ENCODE data around the gene GOT2. TPM values are rescaled to one million over a fixed set of nuclear protein-coding genes. Genes with fewer than 3 reads are reported as not detected.
A peak's percentile ranks its signal among the peaks of the same experiment; 100 is the strongest.

Gene GOT2
- polyA plus RNA-seq, 1 experiment, result 99.8 TPM

DNA sequence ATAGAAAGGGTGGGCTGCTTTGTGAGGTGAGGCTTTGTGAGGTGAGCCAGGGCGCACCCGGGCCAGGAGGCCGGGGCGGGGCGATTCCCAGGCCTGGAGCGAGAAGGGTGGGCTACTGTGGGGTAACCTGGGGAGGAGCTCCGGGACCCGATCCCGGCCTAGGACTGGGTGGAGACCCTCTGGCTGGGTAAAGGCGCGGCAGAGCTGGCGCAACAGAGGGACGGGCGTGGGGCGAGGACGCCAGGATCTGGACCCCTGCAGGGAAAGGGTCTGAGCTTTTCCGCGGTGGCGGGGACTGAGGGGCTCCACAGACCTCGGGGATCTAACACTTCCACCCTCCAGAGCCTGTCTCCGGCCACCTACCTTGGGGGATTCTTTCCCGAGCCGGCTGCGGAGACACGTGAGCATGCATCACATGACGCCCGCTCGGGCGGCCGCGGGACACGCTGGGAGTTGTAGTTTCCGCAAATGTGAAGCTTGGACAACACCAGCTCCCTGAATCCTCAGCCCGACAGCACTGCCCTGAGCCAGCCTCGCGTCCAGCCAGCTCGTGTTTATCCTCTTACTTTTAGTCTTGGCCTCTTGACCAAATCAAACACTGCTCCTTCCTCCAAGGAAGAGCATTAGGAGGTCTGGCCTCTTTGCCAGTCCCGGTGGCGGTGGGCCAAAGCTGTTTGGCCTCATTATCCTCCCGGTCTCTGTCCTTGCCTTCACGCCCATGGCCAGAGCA, 49.6 kb downstream of the GOT2 start, which contains the start of gene SLC38A7:
Gene SLC38A7, minus strand, starts transcription at position 417 of the 730 bp plus-strand sequence. CDS start 4,644 bp downstream, outside the sequence.
- POLR2A ChIA-PET, result interaction anchor here (0.6 to 1.2 kb wide), 7 partner anchors 11 to 189 kb away, joined by 3 to 5 read pairs (median 3); no protein-coding TSS in a partner anchor

DNA sequence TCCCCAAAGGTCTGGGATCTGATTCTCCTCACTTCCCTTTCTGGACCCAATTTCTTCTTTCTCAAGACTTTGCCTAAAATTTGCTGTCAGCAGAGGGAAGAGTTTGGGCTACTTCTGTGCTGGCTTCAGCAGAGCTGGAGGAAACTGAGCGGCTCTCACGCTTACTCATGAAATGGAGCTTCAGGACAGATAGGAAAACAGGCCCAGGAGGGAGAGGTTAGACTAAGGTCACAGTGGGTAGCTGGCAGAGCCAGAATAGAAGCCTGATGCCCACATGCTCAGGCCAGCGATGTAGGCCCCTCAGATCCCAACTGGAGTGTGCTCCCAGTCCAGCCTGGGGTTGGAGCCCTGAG, 50.1 kb downstream of the GOT2 start:
- peak overlapping the region; percentile 99 for H3K4me3 ChIP-seq (ENCODE audit: low read depth, low read length)
- H3K27ac ChIP-seq (ENCODE audit: low read depth, low read length), result no peak overlapping the region
- CTCF ChIA-PET, result interaction anchor here (0.5 to 2.4 kb wide), 5 partner anchors 67 to 348 kb away, joined by 3 to 13 read pairs (median 6); no protein-coding TSS in a partner anchor
- H3K27me3 ChIP-seq (ENCODE audit: control insufficient read depth, insufficient read depth, low read length), result no peaks in the 10 kb centered on the region
- DNase-seq (ENCODE audit: low read depth, low spot score), result no peak
- POLR2A ChIA-PET, result interaction anchor here (1.0 to 1.2 kb wide), 4 partner anchors 12 to 189 kb away, joined by 3 to 5 read pairs (median 4); no protein-coding TSS in a partner anchor
- H3K9me3 ChIP-seq (ENCODE audit: control insufficient read depth, insufficient read depth, low read length), result peaks cover 8% of the 10 kb centered on the region; the same call in 1 of the 2 replicates
- TF ChIP-seq, protein P1, sequence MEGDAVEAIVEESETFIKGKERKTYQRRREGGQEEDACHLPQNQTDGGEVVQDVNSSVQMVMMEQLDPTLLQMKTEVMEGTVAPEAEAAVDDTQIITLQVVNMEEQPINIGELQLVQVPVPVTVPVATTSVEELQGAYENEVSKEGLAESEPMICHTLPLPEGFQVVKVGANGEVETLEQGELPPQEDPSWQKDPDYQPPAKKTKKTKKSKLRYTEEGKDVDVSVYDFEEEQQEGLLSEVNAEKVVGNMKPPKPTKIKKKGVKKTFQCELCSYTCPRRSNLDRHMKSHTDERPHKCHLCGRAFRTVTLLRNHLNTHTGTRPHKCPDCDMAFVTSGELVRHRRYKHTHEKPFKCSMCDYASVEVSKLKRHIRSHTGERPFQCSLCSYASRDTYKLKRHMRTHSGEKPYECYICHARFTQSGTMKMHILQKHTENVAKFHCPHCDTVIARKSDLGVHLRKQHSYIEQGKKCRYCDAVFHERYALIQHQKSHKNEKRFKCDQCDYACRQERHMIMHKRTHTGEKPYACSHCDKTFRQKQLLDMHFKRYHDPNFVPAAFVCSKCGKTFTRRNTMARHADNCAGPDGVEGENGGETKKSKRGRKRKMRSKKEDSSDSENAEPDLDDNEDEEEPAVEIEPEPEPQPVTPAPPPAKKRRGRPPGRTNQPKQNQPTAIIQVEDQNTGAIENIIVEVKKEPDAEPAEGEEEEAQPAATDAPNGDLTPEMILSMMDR (IDR thresholded peaks at IDR 0.05; ENCODE audit: low read depth, low read length), result no peak

More for the DNA sequence above, 49.6 kb downstream of the GOT2 start, which contains the start of gene SLC38A7:
- Histone ChIP-seq H3K4me3 (ENCODE audit: low read depth, low read length) (peak within 1 kb of the TSS; percentile 99), H3K27me3 (ENCODE audit: control insufficient read depth, insufficient read depth, low read length) (no peaks in the 10 kb centered on the region), H3K9me3 (ENCODE audit: control insufficient read depth, insufficient read depth, low read length) (peaks cover 8% of the 10 kb centered on the region; the same call in 1 of the 2 replicates), H3K27ac (ENCODE audit: low read depth, low read length) (no peak within 1 kb of the TSS)
- TF ChIP-seq, protein P1 (IDR thresholded peaks at IDR 0.05; ENCODE audit: low read depth, low read length), result no peak
- peak; percentile 59 for DNase-seq (ENCODE audit: low read depth, low spot score)
- CTCF ChIA-PET, result interaction anchor here (0.6 to 2.4 kb wide), 5 partner anchors 24 to 348 kb away, joined by 3 to 13 read pairs (median 5); no protein-coding TSS in a partner anchor

DNA sequence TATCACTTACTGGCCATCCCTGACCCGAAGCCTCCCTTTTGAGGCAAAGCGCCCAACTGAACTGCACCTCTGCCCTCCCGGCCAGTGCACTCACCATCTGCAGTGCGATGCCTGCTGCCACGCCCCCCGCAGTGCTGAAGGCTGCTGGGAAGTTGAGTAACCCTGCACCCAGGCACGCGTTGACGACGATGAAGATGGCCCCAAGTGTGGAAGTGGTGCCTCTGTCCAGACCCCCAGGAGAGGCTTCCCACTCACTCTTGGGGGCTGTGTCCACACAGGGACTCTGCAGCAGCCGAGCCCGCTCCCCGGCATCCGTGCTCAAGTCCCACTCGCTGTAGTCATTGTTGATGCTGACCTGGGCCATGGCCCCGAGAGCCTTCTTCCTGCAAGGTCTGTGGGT, 54.4 kb downstream of the GOT2 start:
- Histone ChIP-seq H3K27ac (ENCODE audit: low read depth, low read length) (no peak overlapping the region), H3K27me3 (ENCODE audit: control insufficient read depth, insufficient read depth, low read length) (no peaks in the 10 kb centered on the region), H3K4me3 (ENCODE audit: low read depth, low read length) (no peak overlapping the region), H3K9me3 (ENCODE audit: control insufficient read depth, insufficient read depth, low read length) (peaks cover 8% of the 10 kb centered on the region; the same call in 1 of the 2 replicates)
- TF ChIP-seq, protein P1 (IDR thresholded peaks at IDR 0.05; ENCODE audit: low read depth, low read length), result no peak
- POLR2A ChIA-PET, result no interaction called here
- CTCF ChIA-PET, result interaction anchor here (0.6 to 3.3 kb wide), 6 partner anchors 14 to 76 kb away, joined by 3 to 55 read pairs (median 4); no protein-coding TSS in a partner anchor
- no peak for DNase-seq (ENCODE audit: low read depth, low spot score)

DNA sequence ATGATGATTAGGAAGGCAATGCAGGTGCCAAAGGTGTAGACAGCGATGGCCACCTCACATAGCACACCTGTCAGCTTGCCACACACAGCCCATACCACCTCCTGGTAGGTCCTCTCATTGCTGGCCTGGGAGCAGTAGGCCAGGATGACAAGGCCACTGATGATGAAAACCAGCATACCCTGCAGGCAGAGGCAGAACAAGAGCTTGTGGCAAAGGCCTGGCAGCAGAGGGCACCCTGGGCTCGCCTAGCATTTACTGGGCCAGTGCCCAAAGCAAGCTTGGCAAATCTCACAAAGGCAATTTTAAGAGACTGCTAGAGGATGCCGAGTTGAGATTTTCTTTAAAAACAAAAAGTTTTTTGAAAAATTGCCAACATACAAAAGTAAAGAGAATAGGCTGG, 55.4 kb downstream of the GOT2 start:
- ChIA-PET POLR2A (interaction anchor here (1.1 kb wide), 1 partner anchor 78 kb away, joined by 3 read pairs; no protein-coding TSS in a partner anchor), CTCF (interaction anchor here (0.6 to 3.3 kb wide), 7 partner anchors 8 to 77 kb away, joined by 3 to 55 read pairs (median 3); no protein-coding TSS in a partner anchor)
- H3K9me3 ChIP-seq (ENCODE audit: control insufficient read depth, insufficient read depth, low read length), result peaks cover 3% of the 10 kb centered on the region; the same call in 1 of the 2 replicates
- H3K27me3 ChIP-seq (ENCODE audit: control insufficient read depth, insufficient read depth, low read length), result no peaks in the 10 kb centered on the region
- H3K4me3 ChIP-seq (ENCODE audit: low read depth, low read length), result no peak overlapping the region
- DNase-seq (ENCODE audit: low read depth, low spot score), result no peak
- no peak overlapping the region for H3K27ac ChIP-seq (ENCODE audit: low read depth, low read length)
- TF ChIP-seq, protein P1 (IDR thresholded peaks at IDR 0.05; ENCODE audit: low read depth, low read length), result no peak

All from AG04450 (cell line).